K562 (cell line): ENCODE measurements around the gene CALCOCO2. TPM values are rescaled to one million over a fixed set of nuclear protein-coding genes. Genes with fewer than 3 reads are reported as not detected.

Experiments used
- GABPA ChIP-seq: fragments of 200-800 bp; sonication (Bioruptor generic); conservative IDR thresholded peaks from 2 replicates; pipeline ENCODE4 v1.6.1; 2016; ENCODE audit warnings: low read depth, missing genetic modification characterization, missing compliant biosample characterization
- PCBP1 ChIP-seq: fragments of 200-400 bp; formaldehyde crosslinking; IDR thresholded peaks from 2 replicates; pipeline ENCODE4 v1.6.1; 2018; ENCODE audit warnings: mild to moderate bottlenecking, low read depth, low read length; ENCODE audit not compliant: poor library complexity, severe bottlenecking
- RNF2 ChIP-seq: sonication (generic); IDR thresholded peaks from 2 replicates; pipeline ENCODE4 v1.6.1; 2016
- SIN3A ChIP-seq, 2 experiments: fragments of 150-350 bp in 1 of 2; IDR thresholded peaks; 2 replicates each; pipeline ENCODE4 v1.6.1; 2011 to 2016; ENCODE audit warnings: borderline replicate concordance in 2 of 2, low read depth in 2 of 2, low read length in 2 of 2, mild to moderate bottlenecking in 2 of 2, moderate library complexity in 2 of 2; ENCODE audit not compliant: control insufficient read depth in 1 of 2
- SP1 ChIP-seq: sonication (generic); formaldehyde crosslinking; IDR thresholded peaks from 2 replicates; pipeline ENCODE4 v1.8.1; 2022; ENCODE audit warnings: mild to moderate bottlenecking, missing genetic modification reagents
- SUPT5H ChIP-seq: fragments of 450-650 bp; IDR thresholded peaks from 2 replicates; pipeline ENCODE4 v1.6.1; 2016
- TEAD2 ChIP-seq: fragments of 450-650 bp; IDR thresholded peaks from 2 replicates; pipeline ENCODE4 v1.6.1; 2016; ENCODE audit warnings: missing genetic modification characterization, control low read depth, missing compliant biosample characterization
- ZNF3 ChIP-seq: fragments of 250-450 bp; sonication (Bioruptor Pico); IDR thresholded peaks from 2 replicates; pipeline ENCODE4 v1.5.0; 2021; ENCODE audit warnings: mild to moderate bottlenecking, moderate library complexity
- ZNF347 ChIP-seq: fragments of 450-650 bp; formaldehyde crosslinking; IDR thresholded peaks from 2 replicates; pipeline ENCODE4 v1.4.0; 2020; ENCODE audit warnings: low read depth, mild to moderate bottlenecking, moderate library complexity
- polyA plus RNA-seq, 8 experiments: library from polyadenylated mRNA; depleted of rRNA in 4 of 8; stranded (reverse) in 5 of 8; unstranded in 3 of 8; fragments of >200 nt; fragmentation: Nextera tagmentation in 2 of 8; fragmentation: Illumina TruSeq in 1 of 8; extraction: Ambion mirVana in 2 of 8; extraction: Trizol in 1 of 8; gene quantifications; 2 replicates each; pipeline versions ENCODE4 v1.2.1 to v1.2.3, GENCODE V29; 2011 to 2014; ENCODE audit warnings: inconsistent platforms in 1 of 8, missing spikeins in 1 of 8
- total RNA-seq, 7 experiments: library from RNA; depleted of rRNA in 6 of 7; stranded (reverse); fragments of >200 nt in 6 of 7; fragmentation: Illumina TruSeq in 2 of 7; extraction: Trizol in 2 of 7; gene quantifications; 2 replicates each; pipeline versions ENCODE4 v1.2.1 to v1.2.3, GENCODE V29; 2011 to 2021; ENCODE audit warnings: low replicate concordance in 1 of 7
- TF ChIP-seq, protein P1 (sequence below): fragments of 250-450 bp; sonication (Bioruptor Pico); IDR thresholded peaks from 2 replicates; pipeline ENCODE4 v1.4.0; 2020; ENCODE audit warnings: mild to moderate bottlenecking, moderate library complexity
- TF ChIP-seq, protein P2 (sequence below): IDR thresholded peaks from 2 replicates; pipeline ENCODE4 v1.6.1; 2014; ENCODE audit warnings: antibody characterized with exemption
- TF ChIP-seq, protein P3 (sequence below): sonication (generic); formaldehyde crosslinking; IDR thresholded peaks from 2 replicates; pipeline ENCODE4 v1.8.0; 2022; ENCODE audit warnings: mild to moderate bottlenecking, low read depth, missing genetic modification reagents
- TF ChIP-seq, protein P4 (sequence below): sonication (generic); formaldehyde crosslinking; IDR thresholded peaks from 2 replicates; pipeline ENCODE4 v1.8.0; 2022; ENCODE audit warnings: missing genetic modification reagents, mild to moderate bottlenecking, moderate library complexity, borderline replicate concordance
- TF ChIP-seq, protein P5 (sequence below), 3 experiments: fragments of 200-800 bp in 1 of 3; fragments of 250-450 bp in 1 of 3; fragments of 450-650 bp in 1 of 3; sonication (Bioruptor Pico) in 1 of 3; sonication (Bioruptor generic) in 1 of 3; formaldehyde crosslinking in 1 of 3; IDR thresholded peaks; 2 replicates each; pipeline versions ENCODE4 v1.6.1 to v1.8.0; 2016 to 2022; ENCODE audit warnings: mild to moderate bottlenecking in 2 of 3, missing genetic modification characterization in 2 of 3, missing compliant biosample characterization in 1 of 3, moderate library complexity in 1 of 3

CALCOCO2 gene
- total and polyA plus RNA-seq, 9 of the 15 experiments (the other 6 are each of a cell fraction or from before 2014, with no cell fraction given), result 24.1 to 87.3 (median 67.5) TPM

DNA sequence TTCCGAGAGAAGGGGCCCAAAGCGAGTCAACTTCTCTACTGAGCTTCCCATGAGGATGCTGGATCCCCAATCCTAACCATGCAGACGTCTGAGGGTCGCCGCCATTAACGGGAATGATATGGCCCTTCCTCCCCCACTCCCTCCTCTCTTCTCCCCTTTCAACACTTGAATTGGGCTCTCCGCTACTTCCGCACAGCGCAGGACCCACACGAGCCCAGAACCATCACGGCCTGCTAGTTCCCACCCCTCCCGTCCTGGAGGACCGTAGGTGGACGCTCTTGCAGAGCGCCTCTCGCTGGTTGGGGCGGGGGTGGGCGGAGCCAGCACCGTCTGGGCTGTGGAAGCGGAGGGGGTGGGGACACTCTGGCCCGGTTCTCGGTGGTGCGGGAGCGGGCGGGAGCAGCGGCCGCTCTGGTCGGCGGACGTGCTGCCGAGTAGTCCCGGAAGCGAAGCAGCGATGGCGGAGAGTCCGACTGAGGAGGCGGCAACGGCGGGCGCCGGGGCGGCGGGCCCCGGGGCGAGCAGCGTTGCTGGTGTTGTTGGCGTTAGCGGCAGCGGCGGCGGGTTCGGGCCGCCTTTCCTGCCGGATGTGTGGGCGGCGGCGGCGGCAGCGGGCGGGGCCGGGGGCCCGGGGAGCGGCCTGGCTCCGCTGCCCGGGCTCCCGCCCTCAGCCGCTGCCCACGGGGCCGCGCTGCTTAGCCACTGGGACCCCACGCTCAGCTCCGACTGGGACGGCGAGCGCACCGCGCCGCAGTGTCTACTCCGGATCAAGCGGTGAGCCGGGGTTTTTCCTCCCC, 77.4 kb downstream of the CALCOCO2 start, which contains the start of gene UBE2Z (continued):
- TF ChIP-seq, protein P1, sequence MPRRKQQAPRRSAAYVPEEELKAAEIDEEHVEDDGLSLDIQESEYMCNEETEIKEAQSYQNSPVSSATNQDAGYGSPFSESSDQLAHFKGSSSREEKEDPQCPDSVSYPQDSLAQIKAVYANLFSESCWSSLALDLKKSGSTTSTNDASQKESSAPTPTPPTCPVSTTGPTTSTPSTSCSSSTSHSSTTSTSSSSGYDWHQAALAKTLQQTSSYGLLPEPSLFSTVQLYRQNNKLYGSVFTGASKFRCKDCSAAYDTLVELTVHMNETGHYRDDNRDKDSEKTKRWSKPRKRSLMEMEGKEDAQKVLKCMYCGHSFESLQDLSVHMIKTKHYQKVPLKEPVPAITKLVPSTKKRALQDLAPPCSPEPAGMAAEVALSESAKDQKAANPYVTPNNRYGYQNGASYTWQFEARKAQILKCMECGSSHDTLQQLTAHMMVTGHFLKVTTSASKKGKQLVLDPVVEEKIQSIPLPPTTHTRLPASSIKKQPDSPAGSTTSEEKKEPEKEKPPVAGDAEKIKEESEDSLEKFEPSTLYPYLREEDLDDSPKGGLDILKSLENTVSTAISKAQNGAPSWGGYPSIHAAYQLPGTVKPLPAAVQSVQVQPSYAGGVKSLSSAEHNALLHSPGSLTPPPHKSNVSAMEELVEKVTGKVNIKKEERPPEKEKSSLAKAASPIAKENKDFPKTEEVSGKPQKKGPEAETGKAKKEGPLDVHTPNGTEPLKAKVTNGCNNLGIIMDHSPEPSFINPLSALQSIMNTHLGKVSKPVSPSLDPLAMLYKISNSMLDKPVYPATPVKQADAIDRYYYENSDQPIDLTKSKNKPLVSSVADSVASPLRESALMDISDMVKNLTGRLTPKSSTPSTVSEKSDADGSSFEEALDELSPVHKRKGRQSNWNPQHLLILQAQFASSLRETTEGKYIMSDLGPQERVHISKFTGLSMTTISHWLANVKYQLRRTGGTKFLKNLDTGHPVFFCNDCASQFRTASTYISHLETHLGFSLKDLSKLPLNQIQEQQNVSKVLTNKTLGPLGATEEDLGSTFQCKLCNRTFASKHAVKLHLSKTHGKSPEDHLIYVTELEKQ (CRISPR knock-in tag), result no peak
- TF ChIP-seq, protein P2, sequence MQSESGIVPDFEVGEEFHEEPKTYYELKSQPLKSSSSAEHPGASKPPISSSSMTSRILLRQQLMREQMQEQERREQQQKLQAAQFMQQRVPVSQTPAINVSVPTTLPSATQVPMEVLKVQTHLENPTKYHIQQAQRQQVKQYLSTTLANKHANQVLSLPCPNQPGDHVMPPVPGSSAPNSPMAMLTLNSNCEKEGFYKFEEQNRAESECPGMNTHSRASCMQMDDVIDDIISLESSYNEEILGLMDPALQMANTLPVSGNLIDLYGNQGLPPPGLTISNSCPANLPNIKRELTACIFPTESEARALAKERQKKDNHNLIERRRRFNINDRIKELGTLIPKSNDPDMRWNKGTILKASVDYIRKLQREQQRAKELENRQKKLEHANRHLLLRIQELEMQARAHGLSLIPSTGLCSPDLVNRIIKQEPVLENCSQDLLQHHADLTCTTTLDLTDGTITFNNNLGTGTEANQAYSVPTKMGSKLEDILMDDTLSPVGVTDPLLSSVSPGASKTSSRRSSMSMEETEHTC, result no peak
- TF ChIP-seq GABPA (tag) (peak; percentile 89), SIN3A (IDR thresholded peaks at IDR 0.05; ENCODE audit: borderline replicate concordance in 2 of 2, control insufficient read depth in 1 of 2, low read depth in 2 of 2, low read length in 2 of 2) (peak in 1 of 2 experiments; percentile 43; a peak in 2 of 4 replicates), PCBP1 (peak; percentile 23), ZNF3 (CRISPR knock-in tag) (no peak), SUPT5H (peak; percentile 93), SP1 (CRISPR knock-in tag) (peak; percentile 87), RNF2 (0 out of 2 replicates have a peak, but pooled peaks have one; percentile 47), ZNF347 (no peak), TEAD2 (no peak)
- TF ChIP-seq, protein P3, sequence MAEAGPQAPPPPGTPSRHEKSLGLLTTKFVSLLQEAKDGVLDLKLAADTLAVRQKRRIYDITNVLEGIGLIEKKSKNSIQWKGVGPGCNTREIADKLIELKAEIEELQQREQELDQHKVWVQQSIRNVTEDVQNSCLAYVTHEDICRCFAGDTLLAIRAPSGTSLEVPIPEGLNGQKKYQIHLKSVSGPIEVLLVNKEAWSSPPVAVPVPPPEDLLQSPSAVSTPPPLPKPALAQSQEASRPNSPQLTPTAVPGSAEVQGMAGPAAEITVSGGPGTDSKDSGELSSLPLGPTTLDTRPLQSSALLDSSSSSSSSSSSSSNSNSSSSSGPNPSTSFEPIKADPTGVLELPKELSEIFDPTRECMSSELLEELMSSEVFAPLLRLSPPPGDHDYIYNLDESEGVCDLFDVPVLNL (CRISPR knock-in tag), result no peak
- TF ChIP-seq, protein P4, sequence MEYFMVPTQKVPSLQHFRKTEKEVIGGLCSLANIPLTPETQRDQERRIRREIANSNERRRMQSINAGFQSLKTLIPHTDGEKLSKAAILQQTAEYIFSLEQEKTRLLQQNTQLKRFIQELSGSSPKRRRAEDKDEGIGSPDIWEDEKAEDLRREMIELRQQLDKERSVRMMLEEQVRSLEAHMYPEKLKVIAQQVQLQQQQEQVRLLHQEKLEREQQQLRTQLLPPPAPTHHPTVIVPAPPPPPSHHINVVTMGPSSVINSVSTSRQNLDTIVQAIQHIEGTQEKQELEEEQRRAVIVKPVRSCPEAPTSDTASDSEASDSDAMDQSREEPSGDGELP, result peak; percentile 86
- TF ChIP-seq, protein P5, sequence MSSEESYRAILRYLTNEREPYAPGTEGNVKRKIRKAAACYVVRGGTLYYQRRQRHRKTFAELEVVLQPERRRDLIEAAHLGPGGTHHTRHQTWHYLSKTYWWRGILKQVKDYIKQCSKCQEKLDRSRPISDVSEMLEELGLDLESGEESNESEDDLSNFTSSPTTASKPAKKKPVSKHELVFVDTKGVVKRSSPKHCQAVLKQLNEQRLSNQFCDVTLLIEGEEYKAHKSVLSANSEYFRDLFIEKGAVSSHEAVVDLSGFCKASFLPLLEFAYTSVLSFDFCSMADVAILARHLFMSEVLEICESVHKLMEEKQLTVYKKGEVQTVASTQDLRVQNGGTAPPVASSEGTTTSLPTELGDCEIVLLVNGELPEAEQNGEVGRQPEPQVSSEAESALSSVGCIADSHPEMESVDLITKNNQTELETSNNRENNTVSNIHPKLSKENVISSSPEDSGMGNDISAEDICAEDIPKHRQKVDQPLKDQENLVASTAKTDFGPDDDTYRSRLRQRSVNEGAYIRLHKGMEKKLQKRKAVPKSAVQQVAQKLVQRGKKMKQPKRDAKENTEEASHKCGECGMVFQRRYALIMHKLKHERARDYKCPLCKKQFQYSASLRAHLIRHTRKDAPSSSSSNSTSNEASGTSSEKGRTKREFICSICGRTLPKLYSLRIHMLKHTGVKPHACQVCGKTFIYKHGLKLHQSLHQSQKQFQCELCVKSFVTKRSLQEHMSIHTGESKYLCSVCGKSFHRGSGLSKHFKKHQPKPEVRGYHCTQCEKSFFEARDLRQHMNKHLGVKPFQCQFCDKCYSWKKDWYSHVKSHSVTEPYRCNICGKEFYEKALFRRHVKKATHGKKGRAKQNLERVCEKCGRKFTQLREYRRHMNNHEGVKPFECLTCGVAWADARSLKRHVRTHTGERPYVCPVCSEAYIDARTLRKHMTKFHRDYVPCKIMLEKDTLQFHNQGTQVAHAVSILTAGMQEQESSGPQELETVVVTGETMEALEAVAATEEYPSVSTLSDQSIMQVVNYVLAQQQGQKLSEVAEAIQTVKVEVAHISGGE (CRISPR knock-in tag; IDR thresholded peaks at IDR 0.05), result peak in 2 of 3 experiments; percentile 15 to 70; a peak in 3 of 6 replicates
